Measurements from ENCODE around the gene C10orf71. TPM values are rescaled to one million over a fixed set of nuclear protein-coding genes. Genes with fewer than 3 reads are reported as not detected.

The C10orf71 gene
- total RNA-seq, 4 donors from 2014 or later, result not detected

- peak in 1 of 2 donors; percentile 66 for DNase-seq (ENCODE audit: low spot score in 2 of 2)
- H3K9me3 ChIP-seq, result no peaks in the 10 kb centered on the region
- H3K4me3 ChIP-seq, result no peak overlapping the region
- H3K27ac ChIP-seq, result no peak overlapping the region
- no peaks in the 10 kb centered on the region for H3K36me3 ChIP-seq
- 59% methylated on average over 3 of the region's 8 CpGs for WGBS
- TF ChIP-seq, protein P1, sequence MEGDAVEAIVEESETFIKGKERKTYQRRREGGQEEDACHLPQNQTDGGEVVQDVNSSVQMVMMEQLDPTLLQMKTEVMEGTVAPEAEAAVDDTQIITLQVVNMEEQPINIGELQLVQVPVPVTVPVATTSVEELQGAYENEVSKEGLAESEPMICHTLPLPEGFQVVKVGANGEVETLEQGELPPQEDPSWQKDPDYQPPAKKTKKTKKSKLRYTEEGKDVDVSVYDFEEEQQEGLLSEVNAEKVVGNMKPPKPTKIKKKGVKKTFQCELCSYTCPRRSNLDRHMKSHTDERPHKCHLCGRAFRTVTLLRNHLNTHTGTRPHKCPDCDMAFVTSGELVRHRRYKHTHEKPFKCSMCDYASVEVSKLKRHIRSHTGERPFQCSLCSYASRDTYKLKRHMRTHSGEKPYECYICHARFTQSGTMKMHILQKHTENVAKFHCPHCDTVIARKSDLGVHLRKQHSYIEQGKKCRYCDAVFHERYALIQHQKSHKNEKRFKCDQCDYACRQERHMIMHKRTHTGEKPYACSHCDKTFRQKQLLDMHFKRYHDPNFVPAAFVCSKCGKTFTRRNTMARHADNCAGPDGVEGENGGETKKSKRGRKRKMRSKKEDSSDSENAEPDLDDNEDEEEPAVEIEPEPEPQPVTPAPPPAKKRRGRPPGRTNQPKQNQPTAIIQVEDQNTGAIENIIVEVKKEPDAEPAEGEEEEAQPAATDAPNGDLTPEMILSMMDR (IDR thresholded peaks at IDR 0.05), result no peak
- peaks cover 12% of the 10 kb centered on the region for H3K4me1 ChIP-seq
- peaks cover 6% of the 10 kb centered on the region for H3K27me3 ChIP-seq
Measured at GRCh38 chr10:49361178-49361554, 62.2 kb downstream of the C10orf71 start.

DNA sequence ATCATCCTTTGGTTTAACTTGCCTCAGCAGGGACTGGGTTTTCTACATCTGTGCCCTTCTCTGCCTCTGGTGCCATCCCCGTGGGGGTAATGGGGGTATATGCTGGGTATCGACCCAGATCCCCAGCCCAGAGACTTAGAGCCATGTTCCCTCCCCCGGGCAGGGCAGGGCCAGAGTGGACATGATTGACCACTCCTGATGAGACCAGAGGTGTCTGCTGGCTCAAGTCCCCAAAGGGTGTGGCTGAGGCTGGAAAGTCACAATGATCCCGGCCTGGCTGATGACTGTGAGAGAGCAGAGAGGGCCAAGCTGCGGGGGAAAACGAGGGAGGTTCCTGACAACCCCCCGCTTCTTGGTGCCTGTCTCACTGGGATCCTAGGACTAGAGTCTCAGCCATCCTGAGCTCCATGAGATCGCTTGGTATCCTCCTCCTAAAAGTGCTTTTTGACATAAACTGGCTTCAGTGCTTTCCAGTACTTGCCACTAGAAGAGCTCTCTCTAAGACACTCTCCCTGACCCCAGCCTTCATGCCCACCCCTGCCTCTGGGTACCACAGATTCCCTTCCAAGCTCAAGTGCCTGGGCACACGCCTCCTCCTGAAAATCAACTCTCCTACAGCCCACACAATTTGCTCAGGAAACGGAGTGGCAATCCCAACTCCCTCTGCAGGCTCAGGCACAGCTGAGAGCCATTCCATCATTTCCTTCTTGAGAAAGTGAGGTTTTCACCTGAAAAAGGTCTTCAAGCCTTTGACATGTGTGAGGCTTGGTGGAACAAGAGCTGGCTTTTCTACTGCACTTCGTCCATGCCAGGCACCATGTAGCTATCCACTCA lies 63.0 kb downstream of the C10orf71 start:
- H3K9me3 ChIP-seq, result no peaks in the 10 kb centered on the region
- no peak overlapping the region for H3K4me3 ChIP-seq
- no peaks in the 10 kb centered on the region for H3K36me3 ChIP-seq
- DNase-seq (ENCODE audit: low spot score in 2 of 2), result peak in 1 of 2 donors; percentile 75
- TF ChIP-seq POLR2A (IDR thresholded peaks at IDR 0.05) (no peak), EP300 (IDR thresholded peaks at IDR 0.05) (no peak), POLR2AphosphoS5 (IDR thresholded peaks at IDR 0.05) (no peak)
- TF ChIP-seq, protein P1 (IDR thresholded peaks at IDR 0.05), result no peak
- no peak overlapping the region for H3K27ac ChIP-seq
- 55% methylated on average over 11 of the region's 11 CpGs for WGBS
- peaks cover 6% of the 10 kb centered on the region for H3K27me3 ChIP-seq
- peaks cover 12% of the 10 kb centered on the region for H3K4me1 ChIP-seq

- no peak overlapping the region for H3K27ac ChIP-seq
- no peak overlapping the region for H3K4me3 ChIP-seq
- peaks cover 12% of the 10 kb centered on the region for H3K4me1 ChIP-seq
- H3K27me3 ChIP-seq, result peaks cover 6% of the 10 kb centered on the region
- no peak for TF ChIP-seq POLR2AphosphoS5 (IDR thresholded peaks at IDR 0.05)
- TF ChIP-seq, protein P1 (IDR thresholded peaks at IDR 0.05), result no peak
- TF ChIP-seq EP300 (IDR thresholded peaks at IDR 0.05), result no peak
- TF ChIP-seq POLR2A (IDR thresholded peaks at IDR 0.05), result no peak
- no peaks in the 10 kb centered on the region for H3K36me3 ChIP-seq
- DNase-seq (ENCODE audit: low spot score in 2 of 2), result peak in 1 of 2 donors; percentile 32
- 85% methylated on average over 9 of the region's 10 CpGs for WGBS
- H3K9me3 ChIP-seq, result no peaks in the 10 kb centered on the region
Measured at GRCh38 chr10:49362596-49363260, 63.8 kb downstream of the C10orf71 start.

DNA sequence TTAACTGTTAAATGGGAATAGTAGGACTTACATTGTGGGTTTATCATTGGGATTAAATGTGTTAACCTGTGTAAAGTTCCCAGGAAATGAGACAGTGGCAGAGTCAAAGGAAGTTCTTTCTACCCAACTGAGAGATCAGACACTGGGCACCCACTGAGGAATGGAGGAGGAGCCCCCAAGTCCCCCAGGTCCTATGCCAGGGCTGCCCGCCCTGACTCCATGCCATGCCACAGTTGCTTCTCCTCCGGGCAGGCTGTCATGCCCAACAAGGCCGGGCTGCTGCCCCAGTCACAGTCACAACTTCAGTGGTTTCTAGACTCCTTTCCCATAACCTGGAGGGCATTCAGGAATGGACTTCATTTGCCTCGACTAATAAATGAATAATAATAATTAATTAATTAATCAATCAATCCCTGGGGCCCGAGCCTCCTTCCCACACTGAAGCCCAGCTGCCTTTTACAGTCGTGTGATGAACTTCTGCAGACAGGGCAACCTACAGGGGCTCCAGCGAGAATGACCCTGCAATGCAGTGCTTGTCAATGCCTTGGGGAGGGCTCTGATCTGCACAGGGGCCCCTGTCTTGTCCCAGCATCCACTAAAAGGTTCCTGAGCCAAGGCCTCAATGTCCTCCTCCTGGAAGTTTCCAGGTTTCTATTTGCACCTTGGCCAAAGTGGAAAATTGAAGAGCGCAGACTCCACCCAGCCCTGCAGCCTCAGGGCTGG lies 64.5 kb downstream of the C10orf71 start:
- H3K9me3 ChIP-seq, result no peaks in the 10 kb centered on the region
- peaks cover 12% of the 10 kb centered on the region for H3K4me1 ChIP-seq
- H3K4me3 ChIP-seq, result no peak overlapping the region
- peak in 1 of 2 donors; percentile 40 for DNase-seq (ENCODE audit: low spot score in 2 of 2)
- peaks cover 6% of the 10 kb centered on the region for H3K27me3 ChIP-seq
- no peaks in the 10 kb centered on the region for H3K36me3 ChIP-seq
- H3K27ac ChIP-seq, result no peak overlapping the region
- 88% methylated on average over 8 of the region's 8 CpGs for WGBS
- TF ChIP-seq POLR2AphosphoS5 (IDR thresholded peaks at IDR 0.05), result no peak
- TF ChIP-seq, protein P1 (IDR thresholded peaks at IDR 0.05), result no peak
- TF ChIP-seq EP300 (IDR thresholded peaks at IDR 0.05), result no peak
- TF ChIP-seq POLR2A (IDR thresholded peaks at IDR 0.05), result no peak

- Histone ChIP-seq H3K27me3 (peaks cover 6% of the 10 kb centered on the region), H3K4me3 (no peak overlapping the region), H3K36me3 (no peaks in the 10 kb centered on the region), H3K4me1 (peaks cover 12% of the 10 kb centered on the region), H3K9me3 (no peaks in the 10 kb centered on the region), H3K27ac (no peak overlapping the region)
- DNase-seq (ENCODE audit: low spot score in 2 of 2), result no peak
- whole genome bisulfite sequencing, result 70% methylated on average over 5 of the region's 5 CpGs
- TF ChIP-seq, protein P1 (IDR thresholded peaks at IDR 0.05), result no peak
- TF ChIP-seq POLR2A (IDR thresholded peaks at IDR 0.05) (no peak), POLR2AphosphoS5 (IDR thresholded peaks at IDR 0.05) (no peak), EP300 (IDR thresholded peaks at IDR 0.05) (no peak)
Measured at GRCh38 chr10:49364051-49364450, 65.1 kb downstream of the C10orf71 start.
